ENCODE data around the gene SCG3. TPM values are rescaled to one million over a fixed set of nuclear protein-coding genes. Genes with fewer than 3 reads are reported as not detected.

Gene SCG3
- total RNA-seq, 1 experiment from 2014 or later = not detected

DNA sequence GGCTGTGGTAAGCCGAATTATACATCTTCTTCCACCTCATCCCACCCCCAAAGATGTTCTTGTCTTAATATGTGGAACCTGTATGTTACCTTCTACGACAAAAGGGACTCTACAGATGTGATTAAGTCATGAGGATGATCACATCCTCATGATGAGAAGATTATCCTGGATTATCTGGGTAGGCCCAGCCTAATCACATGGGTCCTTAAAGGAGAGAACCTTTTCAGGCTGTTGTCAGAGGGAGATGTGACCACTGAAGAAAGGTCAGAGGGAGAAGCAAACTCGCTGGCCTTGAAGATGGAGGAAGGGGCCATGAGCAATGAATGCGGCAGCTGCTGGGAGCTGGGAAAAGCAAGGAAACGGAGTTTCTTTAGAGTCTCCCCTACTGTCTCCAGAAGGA, 12.9 kb upstream of the SCG3 start:
- Histone ChIP-seq H3K27ac (no peak overlapping the region), H3K27me3 (replicated peaks) (no peaks in the 10 kb centered on the region; the same call in 1 of the 2 replicates), H3K36me3 (no peaks in the 10 kb centered on the region), H3K4me3 (no peak overlapping the region), H3K4me1 (replicated peaks) (no peaks in the 10 kb centered on the region), H3K9me3 (replicated peaks) (no peaks in the 10 kb centered on the region)
- DNase-seq (ENCODE audit: low read depth in 1 of 2, low spot score in 2 of 2) = no peak

- no peak overlapping the region for H3K4me3 ChIP-seq
- H3K36me3 ChIP-seq = no peaks in the 10 kb centered on the region
- no peak for DNase-seq (ENCODE audit: low read depth in 1 of 2, low spot score in 2 of 2)
- H3K4me1 ChIP-seq (replicated peaks) = no peaks in the 10 kb centered on the region
- no peak overlapping the region for H3K27ac ChIP-seq
- H3K27me3 ChIP-seq (replicated peaks) = no peaks in the 10 kb centered on the region; the same call in 1 of the 2 replicates
- no peaks in the 10 kb centered on the region for H3K9me3 ChIP-seq (replicated peaks)
Measured at GRCh38 chr15:51669381-51669780, 11.9 kb upstream of the SCG3 start.

- Histone ChIP-seq H3K27ac (no peak overlapping the region), H3K27me3 (replicated peaks) (no peaks in the 10 kb centered on the region; the same call in 1 of the 2 replicates), H3K9me3 (replicated peaks) (no peaks in the 10 kb centered on the region), H3K4me3 (no peak overlapping the region), H3K36me3 (no peaks in the 10 kb centered on the region), H3K4me1 (replicated peaks) (no peaks in the 10 kb centered on the region)
- no peak for DNase-seq (ENCODE audit: low read depth in 1 of 2, low spot score in 2 of 2)
Measured at GRCh38 chr15:51672155-51672687, 9.1 kb upstream of the SCG3 start.

DNA sequence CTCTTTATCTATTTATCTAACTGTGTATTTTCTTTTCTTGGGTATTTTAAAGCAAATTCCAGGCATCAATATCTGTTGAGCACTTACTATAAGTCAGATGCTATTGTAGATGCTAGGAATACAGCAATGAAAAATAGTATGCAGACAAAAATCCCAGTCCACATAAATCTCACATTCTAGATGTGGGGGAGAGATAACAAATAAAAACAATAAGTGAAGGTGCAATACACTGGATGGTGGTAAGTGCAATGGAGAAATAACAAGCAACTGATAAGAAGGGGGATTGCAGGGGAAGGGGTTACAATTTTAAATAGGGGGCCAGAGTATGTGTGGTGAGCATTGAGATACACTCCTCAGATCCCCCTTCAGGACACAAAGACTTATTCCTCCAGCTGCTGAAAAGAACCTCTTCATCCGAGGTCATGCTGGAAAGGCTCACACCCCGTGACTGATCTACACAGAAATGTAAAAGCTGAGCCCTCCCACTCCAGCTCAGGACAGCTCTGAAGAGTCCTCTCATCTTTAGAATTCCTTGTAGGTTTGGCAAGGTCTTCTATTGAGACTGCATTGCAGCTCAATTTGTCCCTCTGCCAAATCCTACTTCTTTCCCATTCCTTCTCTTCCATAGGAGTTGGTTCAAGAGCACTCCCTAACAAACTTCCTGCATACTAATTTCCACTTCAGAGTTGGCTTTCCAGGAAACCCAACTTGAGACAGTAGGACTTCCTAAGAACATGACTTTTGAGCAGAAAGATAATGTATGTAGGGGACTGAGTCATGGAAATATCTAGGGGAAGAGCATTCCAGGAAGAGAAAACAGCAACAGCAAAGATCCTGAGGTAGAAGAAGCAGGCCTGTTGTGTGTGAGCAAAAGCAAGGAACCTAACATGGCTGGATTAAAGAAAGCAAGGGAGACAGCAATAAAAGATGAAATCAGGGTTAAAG, 8.1 kb upstream of the SCG3 start:
- H3K36me3 ChIP-seq = no peaks in the 10 kb centered on the region
- no peak for DNase-seq (ENCODE audit: low read depth in 1 of 2, low spot score in 2 of 2)
- H3K27me3 ChIP-seq (replicated peaks) = no peaks in the 10 kb centered on the region; the same call in 1 of the 2 replicates
- H3K9me3 ChIP-seq (replicated peaks) = no peaks in the 10 kb centered on the region
- H3K4me1 ChIP-seq (replicated peaks) = no peaks in the 10 kb centered on the region
- H3K27ac ChIP-seq = no peak overlapping the region
- H3K4me3 ChIP-seq = no peak overlapping the region

GRCh38 chr15:51675234-51675633, 6.1 kb upstream of the SCG3 start:
- Histone ChIP-seq H3K36me3 (no peaks in the 10 kb centered on the region), H3K4me1 (replicated peaks) (no peaks in the 10 kb centered on the region), H3K4me3 (no peak overlapping the region), H3K9me3 (replicated peaks) (no peaks in the 10 kb centered on the region), H3K27me3 (replicated peaks) (no peaks in the 10 kb centered on the region; the same call in 1 of the 2 replicates), H3K27ac (no peak overlapping the region)
- no peak for DNase-seq (ENCODE audit: low read depth in 1 of 2, low spot score in 2 of 2)

- Histone ChIP-seq H3K27ac (no peak overlapping the region), H3K9me3 (replicated peaks) (no peaks in the 10 kb centered on the region), H3K27me3 (replicated peaks) (peaks cover 5% of the 10 kb centered on the region; the same call in 1 of the 2 replicates), H3K4me1 (replicated peaks) (no peaks in the 10 kb centered on the region), H3K36me3 (no peaks in the 10 kb centered on the region), H3K4me3 (no peak overlapping the region)
- DNase-seq (ENCODE audit: low read depth in 1 of 2, low spot score in 2 of 2) = no peak
Measured at GRCh38 chr15:51677021-51677420, 4.3 kb upstream of the SCG3 start.

DNA sequence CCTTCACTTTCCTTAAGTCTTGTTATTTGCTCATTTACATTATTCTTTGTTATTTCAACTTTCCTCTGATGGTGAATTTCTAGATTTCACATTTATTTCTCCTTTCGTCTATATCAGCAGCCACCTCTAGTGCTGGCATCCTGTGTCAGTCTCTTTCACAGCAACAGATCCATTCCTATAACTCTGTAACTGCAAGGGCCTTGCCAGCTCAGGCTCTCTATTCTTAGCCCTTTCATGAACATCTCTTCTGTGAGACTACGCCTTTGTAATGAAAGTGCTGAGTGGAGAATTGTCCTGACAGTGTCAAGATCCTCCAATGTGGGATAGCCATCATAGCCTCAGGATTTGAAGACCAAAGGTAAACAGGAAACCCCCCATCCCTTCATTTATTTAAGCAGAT, 3.9 kb upstream of the SCG3 start:
- no peak for DNase-seq (ENCODE audit: low read depth in 1 of 2, low spot score in 2 of 2)
- no peaks in the 10 kb centered on the region for H3K36me3 ChIP-seq
- peaks cover 6% of the 10 kb centered on the region; the same call in 1 of the 2 replicates for H3K27me3 ChIP-seq (replicated peaks)
- H3K4me3 ChIP-seq = no peak overlapping the region
- no peaks in the 10 kb centered on the region for H3K4me1 ChIP-seq (replicated peaks)
- no peaks in the 10 kb centered on the region for H3K9me3 ChIP-seq (replicated peaks)
- no peak overlapping the region for H3K27ac ChIP-seq

DNA sequence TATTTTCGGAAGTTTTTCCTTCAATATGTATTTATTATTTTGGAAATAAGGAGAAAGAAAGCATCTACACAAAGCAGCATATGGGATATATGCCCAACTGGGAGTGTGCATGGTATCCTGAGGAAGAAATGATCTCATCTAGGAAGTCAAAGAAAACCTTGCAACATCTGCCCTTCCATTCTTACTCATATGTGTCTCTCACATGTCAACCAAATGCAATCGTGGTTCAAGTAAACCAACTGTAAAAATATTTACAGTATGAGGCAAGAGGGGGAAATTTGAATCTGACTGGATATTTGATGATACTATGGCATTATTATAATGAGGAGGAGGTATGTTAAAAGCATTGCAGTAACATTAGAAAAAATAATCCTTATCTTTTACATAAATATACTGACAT, 3.2 kb upstream of the SCG3 start:
- Histone ChIP-seq H3K4me1 (replicated peaks) (no peaks in the 10 kb centered on the region), H3K4me3 (no peak overlapping the region)
- no peak for DNase-seq (ENCODE audit: low read depth in 1 of 2, low spot score in 2 of 2)

GRCh38 chr15:51680321-51680720, 982 bp upstream of the SCG3 start:
- H3K4me1 ChIP-seq (replicated peaks) = no peaks in the 10 kb centered on the region
- H3K9me3 ChIP-seq (replicated peaks) = no peaks in the 10 kb centered on the region
- no peak for DNase-seq (ENCODE audit: low read depth in 1 of 2, low spot score in 2 of 2)
- peaks cover 6% of the 10 kb centered on the region for H3K27me3 ChIP-seq (replicated peaks)
- no peak overlapping the region for H3K27ac ChIP-seq
- H3K36me3 ChIP-seq = no peaks in the 10 kb centered on the region
- H3K4me3 ChIP-seq = no peak overlapping the region

More for the DNA sequence above, 3.2 kb upstream of the SCG3 start:
- no peaks in the 10 kb centered on the region for H3K36me3 ChIP-seq
- H3K27me3 ChIP-seq (replicated peaks) = peaks cover 6% of the 10 kb centered on the region; the same call in 1 of the 2 replicates
- H3K27ac ChIP-seq = no peak overlapping the region
- H3K9me3 ChIP-seq (replicated peaks) = no peaks in the 10 kb centered on the region

DNA sequence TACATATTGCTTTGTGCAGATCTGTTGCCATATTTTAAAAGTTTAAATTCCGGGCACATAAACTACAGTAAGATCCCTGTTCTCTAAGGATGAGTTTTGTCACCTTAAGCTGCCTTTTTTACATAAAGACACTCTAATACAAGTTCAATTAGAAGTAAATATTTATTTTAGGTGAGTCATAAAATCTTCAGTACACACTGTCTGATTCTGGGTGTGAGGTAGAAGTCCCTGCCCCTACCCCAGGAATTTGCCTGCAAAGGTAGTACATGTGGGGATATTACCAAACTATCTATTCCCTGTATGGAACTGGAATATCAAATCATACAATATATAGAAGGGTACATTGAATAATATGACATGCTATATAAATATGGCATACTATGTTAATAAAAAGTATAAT, 6.3 kb downstream of the SCG3 start:
- Histone ChIP-seq H3K4me3 (no peak overlapping the region), H3K27me3 (replicated peaks) (peaks cover 22% of the 10 kb centered on the region), H3K36me3 (no peaks in the 10 kb centered on the region), H3K4me1 (replicated peaks) (no peaks in the 10 kb centered on the region), H3K9me3 (replicated peaks) (no peaks in the 10 kb centered on the region), H3K27ac (no peak overlapping the region)
- no peak for DNase-seq (ENCODE audit: low read depth in 1 of 2, low spot score in 2 of 2)

DNA sequence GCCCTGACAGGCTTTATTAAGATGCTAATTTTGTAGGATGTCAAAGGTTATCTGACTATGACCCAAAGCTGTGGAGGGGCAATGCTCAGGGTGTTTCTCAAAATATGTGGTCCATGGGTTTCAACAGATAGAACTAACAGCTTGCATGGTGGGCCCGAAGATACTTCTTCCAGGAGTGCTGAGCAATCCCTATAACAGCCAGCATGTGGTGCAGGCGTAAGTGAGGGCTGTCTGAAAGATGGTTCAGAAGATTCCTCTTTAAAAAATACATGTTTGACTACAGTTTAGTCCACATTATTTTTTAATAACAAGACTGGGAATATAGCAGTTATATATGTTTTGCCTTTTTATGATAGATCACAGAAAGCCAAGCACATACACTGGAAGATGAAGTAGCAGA, 7.6 kb downstream of the SCG3 start:
- no peak overlapping the region for H3K27ac ChIP-seq
- H3K27me3 ChIP-seq (replicated peaks) = peaks cover 22% of the 10 kb centered on the region
- no peak for DNase-seq (ENCODE audit: low read depth in 1 of 2, low spot score in 2 of 2)
- H3K4me3 ChIP-seq = no peak overlapping the region
- no peaks in the 10 kb centered on the region for H3K36me3 ChIP-seq
- no peaks in the 10 kb centered on the region for H3K9me3 ChIP-seq (replicated peaks)
- H3K4me1 ChIP-seq (replicated peaks) = no peaks in the 10 kb centered on the region

DNA sequence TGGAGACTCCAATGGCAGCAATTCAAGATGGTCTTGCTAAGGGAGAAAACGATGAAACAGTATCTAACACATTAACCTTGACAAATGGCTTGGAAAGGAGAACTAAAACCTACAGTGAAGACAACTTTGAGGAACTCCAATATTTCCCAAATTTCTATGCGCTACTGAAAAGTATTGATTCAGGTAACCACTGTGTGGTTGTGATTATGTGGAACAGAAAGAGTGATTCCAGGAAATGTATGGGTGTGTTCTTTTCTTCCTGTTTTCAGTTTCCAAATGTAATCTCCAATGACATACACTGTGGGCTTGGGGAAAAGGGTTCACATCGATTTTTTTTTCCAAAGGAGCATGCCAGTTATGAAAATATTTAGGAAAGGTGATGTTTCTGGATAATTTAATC, 10.9 kb downstream of the SCG3 start:
- no peaks in the 10 kb centered on the region for H3K9me3 ChIP-seq (replicated peaks)
- no peak overlapping the region for H3K4me3 ChIP-seq
- no peak for DNase-seq (ENCODE audit: low read depth in 1 of 2, low spot score in 2 of 2)
- no peak overlapping the region for H3K27ac ChIP-seq
- no peaks in the 10 kb centered on the region for H3K36me3 ChIP-seq
- no peaks in the 10 kb centered on the region for H3K4me1 ChIP-seq (replicated peaks)
- H3K27me3 ChIP-seq (replicated peaks) = peaks cover 16% of the 10 kb centered on the region

DNA sequence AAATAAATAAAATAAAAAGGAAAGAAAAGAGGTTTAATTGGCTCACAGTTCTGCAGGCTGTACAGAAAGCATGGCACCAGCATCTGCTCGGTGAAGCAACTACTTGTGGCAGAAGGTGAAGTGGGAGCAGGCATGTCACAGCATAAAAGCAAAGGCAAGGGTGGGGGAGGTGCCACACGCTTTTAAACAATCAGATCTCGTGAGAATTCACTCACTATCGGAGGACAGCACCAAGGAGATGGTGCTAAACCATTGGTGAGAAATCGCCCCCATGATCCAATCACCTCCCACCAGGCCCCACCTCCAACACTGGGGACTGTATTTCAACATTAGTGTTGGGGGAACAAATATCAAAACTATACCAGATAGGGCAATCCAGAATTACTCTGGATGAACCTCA, 15.3 kb downstream of the SCG3 start:
- no peaks in the 10 kb centered on the region for H3K9me3 ChIP-seq (replicated peaks)
- DNase-seq (ENCODE audit: low read depth in 1 of 2, low spot score in 2 of 2) = no peak
- H3K36me3 ChIP-seq = no peaks in the 10 kb centered on the region
- H3K4me3 ChIP-seq = no peak overlapping the region
- H3K4me1 ChIP-seq (replicated peaks) = no peaks in the 10 kb centered on the region
- H3K27ac ChIP-seq = no peak overlapping the region
- peaks cover 21% of the 10 kb centered on the region for H3K27me3 ChIP-seq (replicated peaks)

- no peaks in the 10 kb centered on the region for H3K36me3 ChIP-seq
- no peaks in the 10 kb centered on the region for H3K4me1 ChIP-seq (replicated peaks)
- H3K27ac ChIP-seq = no peak overlapping the region
- H3K4me3 ChIP-seq = no peak overlapping the region
- peaks cover 18% of the 10 kb centered on the region for H3K27me3 ChIP-seq (replicated peaks)
- H3K9me3 ChIP-seq (replicated peaks) = no peaks in the 10 kb centered on the region
- DNase-seq (ENCODE audit: low read depth in 1 of 2, low spot score in 2 of 2) = no peak
Measured at GRCh38 chr15:51697163-51697562, 15.9 kb downstream of the SCG3 start.
